Pancreas (tissue), 10 donors: Measurements from ENCODE around the gene GAS7. TPM values are rescaled to one million over a fixed set of nuclear protein-coding genes. Genes with fewer than 3 reads are reported as not detected.

ENCODE experiments used
- ATAC-seq, 4 donors: fragments of 200-7000 bp; cut with Tn5 transposase; one replicate each; pipeline versions ENCODE4 v1.8.0 to v1.9.1; 2020; ENCODE audit warnings: mild to moderate bottlenecking in 4 of 4, moderate library complexity in 4 of 4
- DNase-seq, 6 donors: peaks; one replicate each; pipeline ENCODE4 v3.0.0-alpha.2; 2020
- FAIRE-seq: peaks from 2 replicates; lab custom pipeline; 2012; peaks lifted over from hg19 to GRCh38; lab: Jason Lieb, UNC
- H3K27ac ChIP-seq, 4 donors: fragments of 200-600 bp; sonication (generic); 1 replicate in 3 of 4; 2 replicates in 1 of 4; pipeline versions ENCODE4 v1.5.0 to v1.8.0; 2020
- H3K27me3 ChIP-seq, 4 donors: fragments of 200-600 bp; one replicate each; pipeline ENCODE4 v1.8.0; 2021
- H3K36me3 ChIP-seq, 3 donors: fragments of 200-600 bp; sonication (generic) in 1 of 3; one replicate each; pipeline versions ENCODE4 v1.5.0 to v1.8.0; 2020 to 2021
- H3K4me1 ChIP-seq, 3 donors: fragments of 200-600 bp; one replicate each; pipeline ENCODE4 v1.8.0; 2021
- H3K4me3 ChIP-seq, 4 donors: fragments of 200-600 bp; sonication (generic) in 2 of 4; one replicate each; pipeline versions ENCODE4 v1.5.0 to v1.8.0; 2020 to 2021
- H3K9me3 ChIP-seq, 4 donors: fragments of 200-600 bp; one replicate each; pipeline ENCODE4 v1.8.0; 2021
- CTCF ChIP-seq, 4 donors: fragments of 200-600 bp; sonication (generic) in 3 of 4; IDR thresholded peaks; one replicate each; pipeline versions ENCODE4 v1.5.0 to v1.8.0; 2021; ENCODE audit warnings: antibody characterized with exemption in 4 of 4
- WGBS, 2 donors: extraction: QIAGEN DNeasy Blood & Tissue Kit; methylation state at CpG; one replicate each; pipeline ENCODE4 v1.1.7; 2013; 5-methylcytosine and 5-hydroxymethylcytosine counted together
- intact Hi-C, 3 donors: fragments of 100-400 bp; cut with DNase I; formaldehyde crosslinking; loops; one replicate each; pipeline versions ENCODE4 v1.11.1 to v1.14.2; 2022
- polyA plus RNA-seq, 2 donors: library from polyadenylated mRNA; stranded (reverse); fragments of 200-250 nt; gene quantifications; one replicate each; pipeline ENCODE4 v1.2.3, GENCODE V29; 2013
- total RNA-seq, 6 donors: library from RNA; stranded (reverse); fragmentation: NEBNext Ultra II Directional in 4 of 6; extraction: Animal tissue kit (Norgen Biotek cat#: 25700) in 4 of 6; gene quantifications; one replicate each; pipeline versions ENCODE4 v1.2.1 to v1.2.4, GENCODE V29; 2021 to 2023
- donor health status: healthy with polysubstance abuse.
- donor health status: DM: no; HTN: no; CAD: no; lungs with moderate emphysema.
- donor health status: DM: no; HTN: no; CAD: no.
- donor health status: control.
- donor health status: control.
- donor health status: Bipolar disorder and iron deficiency.
- donor health status: DM: yes; HTN: yes; CAD: no.
- donor health status: DM: no; HTN: no; CAD: no.
- donor health status: DM: no; HTN: no; CAD: no.
- donor health status: DM: yes; HTN: yes; CAD: no.

The GAS7 gene
- total and polyA plus RNA-seq, 8 donors = 1.9 to 22.9 (median 3.7) TPM

- intact Hi-C loops = no loop called here
Measured at GRCh38 chr17:10197721-10198508, 491 bp downstream of the GAS7 start.

GRCh38 chr17:10197362-10197720, 1.1 kb downstream of the GAS7 start:
- Histone ChIP-seq H3K9me3 (no peaks in the 10 kb centered on the region), H3K36me3 (no peaks in the 10 kb centered on the region), H3K27ac (no peak overlapping the region), H3K27me3 (no peaks in the 10 kb centered on the region), H3K4me3 (peak overlapping the region in 3 of 4 donors; percentile 31 to 53 (median 37)), H3K4me1 (no peaks in the 10 kb centered on the region)
- intact Hi-C loops = no loop called here
- FAIRE-seq = no peak
- ATAC-seq = peak in 2 of 4 donors; percentile 15 to 18
- no peak for TF ChIP-seq CTCF (IDR thresholded peaks at IDR 0.05)
- DNase-seq = peak in 1 of 6 donors; percentile 13
- WGBS, 2 donors = 23 to 26% methylated on average over 11 of the region's 11 CpGs

More at GRCh38 chr17:10197721-10198508, 491 bp downstream of the GAS7 start:
- no peak for TF ChIP-seq CTCF (IDR thresholded peaks at IDR 0.05)
- Histone ChIP-seq H3K4me3 (peak overlapping the region; percentile 31 to 53 (median 42)), H3K36me3 (no peaks in the 10 kb centered on the region), H3K9me3 (no peaks in the 10 kb centered on the region), H3K4me1 (no peaks in the 10 kb centered on the region), H3K27me3 (peaks cover 0 to 4% (median 0%) of the 10 kb centered on the region in 4 donors), H3K27ac (no peak overlapping the region)
- ATAC-seq (peak in 3 of 4 donors; percentile 22 to 61 (median 24)), FAIRE-seq (no peak), DNase-seq (peak in 2 of 6 donors; percentile 61 to 80)
- WGBS, 2 donors = 2 to 3% methylated on average over 72 to 90 of the region's 90 CpGs

- WGBS, 2 donors = 54 to 76% methylated on average over 4 of the region's 4 CpGs
- FAIRE-seq = no peak
- H3K27me3 ChIP-seq = no peaks in the 10 kb centered on the region
- H3K9me3 ChIP-seq = no peaks in the 10 kb centered on the region
- no peak overlapping the region for H3K27ac ChIP-seq
- no peak for TF ChIP-seq CTCF (IDR thresholded peaks at IDR 0.05)
- no peak for DNase-seq
- no peak for ATAC-seq
- H3K4me1 ChIP-seq = no peaks in the 10 kb centered on the region
- no peaks in the 10 kb centered on the region for H3K36me3 ChIP-seq
- intact Hi-C loops = no loop called here
- peak overlapping the region in 1 of 4 donors; percentile 53 for H3K4me3 ChIP-seq
Measured at GRCh38 chr17:10196941-10197340, 1.5 kb downstream of the GAS7 start.

GRCh38 chr17:10196384-10196895, 2.0 kb downstream of the GAS7 start:
- no peak for FAIRE-seq
- Histone ChIP-seq H3K36me3 (no peaks in the 10 kb centered on the region), H3K27ac (no peak overlapping the region), H3K4me1 (no peaks in the 10 kb centered on the region), H3K9me3 (no peaks in the 10 kb centered on the region), H3K4me3 (peak overlapping the region in 1 of 4 donors; percentile 53), H3K27me3 (no peaks in the 10 kb centered on the region)
- no peak for ATAC-seq
- 66 to 84% methylated on average over 11 of the region's 11 CpGs for WGBS, 2 donors
- TF ChIP-seq CTCF (IDR thresholded peaks at IDR 0.05) = no peak
- no peak for DNase-seq
- intact Hi-C loops = no loop called here
